ENCODE data around the gene VEZF1.

VEZF1 gene

GRCh38 chr17:57987581-57988300 lies at the start of gene VEZF1:
TSS of gene VEZF1 (minus strand) at chr17:57988254. CDS start at chr17:57988111, 143 bp downstream.
- DNase-seq (ENCODE audit: low read depth) = peak; percentile 63
- no peak for TF ChIP-seq CTCF (IDR thresholded peaks at IDR 0.05; ENCODE audit: insufficient read depth, low read depth, low read length, missing control alignments)
- peak within 1 kb of the TSS; percentile 71 for H3K4me3 ChIP-seq (ENCODE audit: low read length)

GRCh38 chr17:58032691-58033415 lies 44.8 kb upstream of the VEZF1 start:
- no peak for TF ChIP-seq CTCF (IDR thresholded peaks at IDR 0.05; ENCODE audit: insufficient read depth, low read depth, low read length, missing control alignments)

GRCh38 chr17:58028578-58028977 lies 40.5 kb upstream of the VEZF1 start:
- DNase-seq (ENCODE audit: low read depth) = no peak
- no peak for TF ChIP-seq CTCF (IDR thresholded peaks at IDR 0.05; ENCODE audit: insufficient read depth, low read depth, low read length, missing control alignments)

More at GRCh38 chr17:58032691-58033415, 44.8 kb upstream of the VEZF1 start:
- DNase-seq (ENCODE audit: low read depth) = no peak
- H3K4me3 ChIP-seq (ENCODE audit: low read length) = no peak overlapping the region

GRCh38 chr17:58020401-58020800 lies 32.3 kb upstream of the VEZF1 start:
- no peak for DNase-seq (ENCODE audit: low read depth)
- TF ChIP-seq CTCF (IDR thresholded peaks at IDR 0.05; ENCODE audit: insufficient read depth, low read depth, low read length, missing control alignments) = no peak
- no peak overlapping the region for H3K4me3 ChIP-seq (ENCODE audit: low read length)

More at GRCh38 chr17:58028578-58028977, 40.5 kb upstream of the VEZF1 start:
- no peak overlapping the region for H3K4me3 ChIP-seq (ENCODE audit: low read length)

GRCh38 chr17:58019521-58019920 lies 31.5 kb upstream of the VEZF1 start:
- DNase-seq (ENCODE audit: low read depth) = no peak
- no peak overlapping the region for H3K4me3 ChIP-seq (ENCODE audit: low read length)
- TF ChIP-seq CTCF (IDR thresholded peaks at IDR 0.05; ENCODE audit: insufficient read depth, low read depth, low read length, missing control alignments) = no peak

- H3K4me3 ChIP-seq (ENCODE audit: low read length) = no peak overlapping the region
- no peak for DNase-seq (ENCODE audit: low read depth)
- TF ChIP-seq CTCF (IDR thresholded peaks at IDR 0.05; ENCODE audit: insufficient read depth, low read depth, low read length, missing control alignments) = no peak
These were observed 31.0 kb upstream of the VEZF1 start for GRCh38 chr17:58019039-58019438.

Data from epithelial cell of esophagus (primary cell).